ENCODE data around the gene PCSK6. TPM values are rescaled to one million over a fixed set of nuclear protein-coding genes. Genes with fewer than 3 reads are reported as not detected.

Gene PCSK6
- total RNA-seq, 1 donor from 2014 or later = 16.6 TPM

GRCh38 chr15:101526442-101526841 is 36.9 kb upstream of the PCSK6 start:
- TF ChIP-seq CTCF (IDR thresholded peaks at IDR 0.05) = no peak
- H3K36me3 ChIP-seq = no peaks in the 10 kb centered on the region
- no peak overlapping the region for H3K4me3 ChIP-seq
- no peak overlapping the region for H3K27ac ChIP-seq
- H3K9me3 ChIP-seq = no peaks in the 10 kb centered on the region
- peaks cover 17% of the 10 kb centered on the region for H3K4me1 ChIP-seq
- DNase-seq (no peak), ATAC-seq (no peak)
- intact Hi-C loops (cut with DNase I) = no loop called here
- H3K27me3 ChIP-seq = no peaks in the 10 kb centered on the region

GRCh38 chr15:101526021-101526420 is 36.5 kb upstream of the PCSK6 start:
- intact Hi-C loops (cut with DNase I) = no loop called here
- no peak for TF ChIP-seq CTCF (IDR thresholded peaks at IDR 0.05)
- Histone ChIP-seq H3K4me1 (peaks cover 21% of the 10 kb centered on the region), H3K4me3 (no peak overlapping the region), H3K27ac (no peak overlapping the region), H3K9me3 (no peaks in the 10 kb centered on the region), H3K36me3 (no peaks in the 10 kb centered on the region), H3K27me3 (no peaks in the 10 kb centered on the region)
- DNase-seq = no peak
- no peak for ATAC-seq

- TF ChIP-seq CTCF (IDR thresholded peaks at IDR 0.05) = no peak
- no peak for ATAC-seq
These were observed 35.7 kb upstream of the PCSK6 start for GRCh38 chr15:101525087-101525669.

GRCh38 chr15:101523560-101523940 is 34.0 kb upstream of the PCSK6 start:
- Histone ChIP-seq H3K27ac (no peak overlapping the region), H3K9me3 (no peaks in the 10 kb centered on the region), H3K4me3 (no peak overlapping the region), H3K4me1 (peaks cover 19% of the 10 kb centered on the region), H3K27me3 (no peaks in the 10 kb centered on the region), H3K36me3 (no peaks in the 10 kb centered on the region)
- no peak for TF ChIP-seq CTCF (IDR thresholded peaks at IDR 0.05)
- no peak for DNase-seq
- ATAC-seq = no peak
- intact Hi-C loops (cut with DNase I) = no loop called here

More at GRCh38 chr15:101525087-101525669, 35.7 kb upstream of the PCSK6 start:
- intact Hi-C loops (cut with DNase I) = no loop called here
- H3K4me1 ChIP-seq = peaks cover 22% of the 10 kb centered on the region
- H3K27ac ChIP-seq = no peak overlapping the region
- H3K36me3 ChIP-seq = no peaks in the 10 kb centered on the region
- no peaks in the 10 kb centered on the region for H3K27me3 ChIP-seq
- DNase-seq = no peak
- no peak overlapping the region for H3K4me3 ChIP-seq
- no peaks in the 10 kb centered on the region for H3K9me3 ChIP-seq

GRCh38 chr15:101522621-101523559 is 33.4 kb upstream of the PCSK6 start:
- Histone ChIP-seq H3K9me3 (peaks cover 3% of the 10 kb centered on the region), H3K27ac (no peak overlapping the region), H3K36me3 (no peaks in the 10 kb centered on the region), H3K4me3 (no peak overlapping the region), H3K27me3 (no peaks in the 10 kb centered on the region), H3K4me1 (peaks cover 14% of the 10 kb centered on the region)
- DNase-seq (no peak), ATAC-seq (no peak)
- no peak for TF ChIP-seq CTCF (IDR thresholded peaks at IDR 0.05)
- intact Hi-C loops (cut with DNase I) = no loop called here
